GM18870 (cell line): Measurements from ENCODE around the gene MAS1L.
A peak's percentile ranks its signal among the peaks of the same experiment; 100 is the strongest.

Experiments
- ATAC-seq: cut with Tn5 transposase; IDR thresholded peaks from one replicate; pipeline ENCODE4 v1.9.1; 2021; ENCODE audit warnings: moderate library complexity; ENCODE audit not compliant: unreplicated experiment

The MAS1L gene

GRCh38 chr6:29510746-29511300 is 23.1 kb upstream of the MAS1L start:
- ATAC-seq: no peak

- no peak for ATAC-seq
Measured at GRCh38 chr6:29510202-29510601, 22.4 kb upstream of the MAS1L start.

GRCh38 chr6:29509711-29510110 is 22.0 kb upstream of the MAS1L start:
- ATAC-seq: no peak

- ATAC-seq: peak; percentile 88
Measured at GRCh38 chr6:29509239-29509638, 21.5 kb upstream of the MAS1L start.

GRCh38 chr6:29507319-29507718 is 19.6 kb upstream of the MAS1L start:
- ATAC-seq: no peak

GRCh38 chr6:29506446-29507067 is 18.8 kb upstream of the MAS1L start:
- no peak for ATAC-seq

- ATAC-seq: no peak
Measured at GRCh38 chr6:29505808-29506207, 18.1 kb upstream of the MAS1L start.

- no peak for ATAC-seq
Measured at GRCh38 chr6:29504961-29505360, 17.2 kb upstream of the MAS1L start.

GRCh38 chr6:29502597-29502996 is 14.8 kb upstream of the MAS1L start:
- ATAC-seq: no peak

GRCh38 chr6:29502181-29502580 is 14.4 kb upstream of the MAS1L start:
- ATAC-seq: no peak

GRCh38 chr6:29501106-29501505 is 13.3 kb upstream of the MAS1L start:
- ATAC-seq: no peak

- no peak for ATAC-seq
Measured at GRCh38 chr6:29500594-29500993, 12.8 kb upstream of the MAS1L start.

GRCh38 chr6:29499704-29500103 is 11.9 kb upstream of the MAS1L start:
- no peak for ATAC-seq

- no peak for ATAC-seq
Measured at GRCh38 chr6:29496961-29497360, 9.2 kb upstream of the MAS1L start.

- no peak for ATAC-seq
Measured at GRCh38 chr6:29495571-29495970, 7.8 kb upstream of the MAS1L start.

- no peak for ATAC-seq
Measured at GRCh38 chr6:29494131-29494530, 6.4 kb upstream of the MAS1L start.

GRCh38 chr6:29493261-29493660 is 5.5 kb upstream of the MAS1L start:
- ATAC-seq: no peak

- no peak for ATAC-seq
Measured at GRCh38 chr6:29491574-29491973, 3.8 kb upstream of the MAS1L start.

- ATAC-seq: no peak
Measured at GRCh38 chr6:29490552-29490951, 2.8 kb upstream of the MAS1L start.

GRCh38 chr6:29490055-29490454 is 2.3 kb upstream of the MAS1L start:
- ATAC-seq: no peak

- no peak for ATAC-seq
Measured at GRCh38 chr6:29489286-29489685, 1.5 kb upstream of the MAS1L start.

- no peak for ATAC-seq
Measured at GRCh38 chr6:29488874-29489273, 1.1 kb upstream of the MAS1L start.

- no peak for ATAC-seq
Measured at GRCh38 chr6:29487131-29487530, 625 bp downstream of the MAS1L start.
